Subcutaneous adipose tissue (tissue), 4 donors: ENCODE measurements around the gene ALPG. TPM values are rescaled to one million over a fixed set of nuclear protein-coding genes. Genes with fewer than 3 reads are reported as not detected.

Experiments used
- total RNA-seq, 4 donors: library from RNA; depleted of rRNA; stranded (reverse); fragments of >200 nt; gene quantifications; one replicate each; pipeline ENCODE4 v1.1.0, GENCODE V29; 2016
- TF ChIP-seq, protein P1 (sequence below): fragments of 450-650 bp; IDR thresholded peaks from one replicate; pipeline ENCODE4 v1.5.1; 2016; ENCODE audit warnings: low read depth, mild to moderate bottlenecking, control low read depth, antibody characterized with exemption, moderate library complexity

ALPG gene
- total RNA-seq, 4 donors from 2014 or later, result not detected

DNA sequence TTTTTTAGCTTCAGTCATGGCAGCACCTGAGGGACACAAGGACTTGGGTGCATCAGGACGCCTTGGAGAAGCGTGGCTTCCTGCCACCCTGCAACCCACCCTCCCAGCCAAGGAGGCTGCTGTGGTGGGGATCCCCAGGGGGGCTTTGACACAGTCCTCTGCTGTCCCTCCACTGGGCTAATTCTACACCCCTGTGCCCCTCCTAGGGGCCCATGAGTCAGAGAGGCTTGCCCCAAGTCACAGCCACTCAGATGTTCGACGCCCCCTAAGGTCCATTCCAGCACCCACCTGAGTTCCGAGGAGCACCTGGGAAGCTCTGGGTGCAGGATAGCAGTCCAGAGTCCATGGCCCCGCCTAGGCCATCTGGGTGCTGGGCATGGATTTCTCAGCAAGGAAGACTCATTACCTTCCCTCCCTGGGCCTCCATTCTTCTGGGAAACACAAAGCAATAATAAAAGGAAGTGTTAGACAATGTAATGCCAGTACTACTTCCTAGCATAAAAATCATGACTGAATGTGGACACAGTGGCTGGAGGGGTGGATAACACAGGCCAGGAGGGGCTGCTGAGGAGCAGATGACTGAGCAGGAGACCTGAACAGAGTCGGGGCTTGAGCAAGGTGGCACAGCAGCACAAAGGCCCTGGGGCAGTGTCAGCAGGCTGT is 3.7 kb downstream of the ALPG start:
- TF ChIP-seq, protein P1, sequence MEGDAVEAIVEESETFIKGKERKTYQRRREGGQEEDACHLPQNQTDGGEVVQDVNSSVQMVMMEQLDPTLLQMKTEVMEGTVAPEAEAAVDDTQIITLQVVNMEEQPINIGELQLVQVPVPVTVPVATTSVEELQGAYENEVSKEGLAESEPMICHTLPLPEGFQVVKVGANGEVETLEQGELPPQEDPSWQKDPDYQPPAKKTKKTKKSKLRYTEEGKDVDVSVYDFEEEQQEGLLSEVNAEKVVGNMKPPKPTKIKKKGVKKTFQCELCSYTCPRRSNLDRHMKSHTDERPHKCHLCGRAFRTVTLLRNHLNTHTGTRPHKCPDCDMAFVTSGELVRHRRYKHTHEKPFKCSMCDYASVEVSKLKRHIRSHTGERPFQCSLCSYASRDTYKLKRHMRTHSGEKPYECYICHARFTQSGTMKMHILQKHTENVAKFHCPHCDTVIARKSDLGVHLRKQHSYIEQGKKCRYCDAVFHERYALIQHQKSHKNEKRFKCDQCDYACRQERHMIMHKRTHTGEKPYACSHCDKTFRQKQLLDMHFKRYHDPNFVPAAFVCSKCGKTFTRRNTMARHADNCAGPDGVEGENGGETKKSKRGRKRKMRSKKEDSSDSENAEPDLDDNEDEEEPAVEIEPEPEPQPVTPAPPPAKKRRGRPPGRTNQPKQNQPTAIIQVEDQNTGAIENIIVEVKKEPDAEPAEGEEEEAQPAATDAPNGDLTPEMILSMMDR, result no peak

DNA sequence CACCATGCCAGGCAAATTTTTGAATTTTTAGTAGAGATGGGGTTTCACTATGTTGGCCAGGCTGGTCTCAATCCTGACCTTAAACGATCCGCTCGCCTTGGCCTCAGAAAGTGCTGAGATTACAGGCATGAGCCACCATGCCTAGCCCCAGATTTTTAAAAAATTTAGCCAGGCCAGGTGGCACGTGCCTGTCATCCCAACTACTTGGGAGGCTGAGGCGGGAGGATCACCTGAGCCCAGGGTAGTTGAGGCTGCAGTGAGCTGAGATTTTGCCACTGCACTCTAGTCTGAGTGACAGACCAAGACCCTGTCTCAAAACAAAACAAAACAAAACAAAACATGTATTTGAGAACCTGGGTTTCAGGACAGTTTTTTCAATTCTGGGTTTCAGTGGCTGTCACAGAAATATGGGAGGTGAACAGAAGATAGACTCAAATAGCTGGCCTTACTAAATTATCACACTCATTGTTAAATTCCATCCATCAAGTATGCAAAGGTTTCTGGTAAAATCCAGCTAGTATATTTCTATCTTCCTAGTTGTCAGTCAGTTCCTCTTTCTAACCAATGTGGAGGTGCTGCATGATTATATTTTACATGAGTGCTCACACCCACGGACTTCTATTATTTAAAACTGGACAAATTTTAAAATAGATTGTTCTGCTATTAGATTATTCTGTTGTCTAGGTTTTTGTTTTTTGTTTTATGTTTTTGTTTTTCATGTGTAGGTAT is 5.4 kb downstream of the ALPG start:
- TF ChIP-seq, protein P1, result no peak

DNA sequence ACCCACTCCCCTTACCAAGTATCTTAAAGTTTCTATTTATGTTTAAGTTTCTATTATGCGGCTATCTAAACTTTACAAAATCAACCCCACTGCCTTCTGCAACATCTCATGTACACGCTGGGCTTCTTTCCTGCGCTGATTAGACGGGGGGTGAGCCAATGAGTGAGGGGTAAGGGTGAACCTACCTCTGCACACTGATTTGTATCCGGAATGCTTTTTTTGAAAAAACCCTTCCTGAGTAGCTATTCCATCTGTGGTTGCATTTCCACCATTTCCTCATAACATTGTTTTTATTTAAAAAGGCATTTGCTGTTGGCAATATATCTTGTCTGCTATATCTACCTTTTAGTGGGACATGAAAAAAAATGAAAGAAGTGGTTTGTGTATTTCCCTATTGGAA is 6.3 kb downstream of the ALPG start:
- TF ChIP-seq, protein P1, result no peak

DNA sequence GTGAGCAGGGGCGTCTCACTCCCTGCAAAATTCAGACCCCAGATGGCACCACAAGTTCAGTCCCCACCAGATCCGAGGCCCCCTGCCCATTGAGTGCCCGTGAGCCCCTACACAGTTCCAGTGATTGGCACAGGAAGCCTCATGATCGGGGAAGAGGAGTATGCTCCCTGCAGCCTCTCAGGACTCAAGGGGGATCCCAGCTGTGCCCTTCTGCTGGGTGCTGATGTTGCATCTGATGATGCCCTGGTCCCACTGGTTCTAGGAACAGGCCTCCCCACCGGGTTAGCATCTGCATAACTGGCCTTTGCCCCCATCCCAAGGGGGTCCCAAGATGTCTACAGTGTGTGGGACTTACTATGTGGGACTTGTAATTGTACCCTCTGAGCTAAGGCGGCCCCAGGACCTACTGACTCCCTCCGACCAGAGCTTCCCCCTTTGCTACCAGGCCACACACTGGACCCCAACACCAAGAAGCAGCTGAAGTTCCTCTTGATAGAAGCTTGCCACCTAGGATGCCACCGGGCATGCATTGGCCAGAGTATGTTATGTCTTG is 8.6 kb downstream of the ALPG start:
- TF ChIP-seq, protein P1, result no peak

DNA sequence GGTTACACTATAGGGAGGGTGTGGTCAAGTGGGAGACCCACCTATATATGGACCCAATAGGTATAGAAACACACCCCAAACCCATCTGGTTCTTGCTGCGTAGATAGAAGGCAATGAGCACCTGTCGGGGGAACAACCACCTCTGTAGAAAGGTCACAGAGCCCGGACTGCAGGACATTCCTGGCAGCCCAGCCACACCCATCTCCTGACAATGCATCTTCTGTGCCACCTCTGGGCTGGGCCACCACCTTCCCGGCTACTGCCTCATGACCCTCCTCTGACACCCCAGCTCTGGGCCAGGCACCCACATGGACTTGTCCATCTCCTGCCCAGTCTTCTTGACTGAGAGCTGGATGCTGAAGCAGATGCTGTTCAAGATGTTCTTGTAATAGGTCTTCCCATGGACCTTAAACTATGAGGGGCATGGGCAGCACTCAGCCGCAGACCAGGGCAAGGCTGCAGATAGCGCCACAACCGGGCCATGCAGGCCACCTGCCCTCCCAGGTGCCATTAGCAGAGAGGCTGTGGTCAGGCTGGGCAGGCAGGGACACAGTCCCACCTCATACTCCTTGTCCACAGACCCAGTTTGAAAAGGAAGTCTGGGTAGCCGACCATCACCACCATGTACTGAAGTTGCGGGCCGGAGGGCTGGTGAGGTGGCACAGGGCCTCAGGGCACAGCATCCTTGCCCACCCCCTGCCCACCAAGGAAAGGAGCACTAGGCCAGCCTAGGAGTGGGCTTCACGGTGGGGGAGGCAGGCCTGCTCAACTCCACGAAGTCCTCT is 9.3 kb downstream of the ALPG start:
- TF ChIP-seq, protein P1, result no peak

DNA sequence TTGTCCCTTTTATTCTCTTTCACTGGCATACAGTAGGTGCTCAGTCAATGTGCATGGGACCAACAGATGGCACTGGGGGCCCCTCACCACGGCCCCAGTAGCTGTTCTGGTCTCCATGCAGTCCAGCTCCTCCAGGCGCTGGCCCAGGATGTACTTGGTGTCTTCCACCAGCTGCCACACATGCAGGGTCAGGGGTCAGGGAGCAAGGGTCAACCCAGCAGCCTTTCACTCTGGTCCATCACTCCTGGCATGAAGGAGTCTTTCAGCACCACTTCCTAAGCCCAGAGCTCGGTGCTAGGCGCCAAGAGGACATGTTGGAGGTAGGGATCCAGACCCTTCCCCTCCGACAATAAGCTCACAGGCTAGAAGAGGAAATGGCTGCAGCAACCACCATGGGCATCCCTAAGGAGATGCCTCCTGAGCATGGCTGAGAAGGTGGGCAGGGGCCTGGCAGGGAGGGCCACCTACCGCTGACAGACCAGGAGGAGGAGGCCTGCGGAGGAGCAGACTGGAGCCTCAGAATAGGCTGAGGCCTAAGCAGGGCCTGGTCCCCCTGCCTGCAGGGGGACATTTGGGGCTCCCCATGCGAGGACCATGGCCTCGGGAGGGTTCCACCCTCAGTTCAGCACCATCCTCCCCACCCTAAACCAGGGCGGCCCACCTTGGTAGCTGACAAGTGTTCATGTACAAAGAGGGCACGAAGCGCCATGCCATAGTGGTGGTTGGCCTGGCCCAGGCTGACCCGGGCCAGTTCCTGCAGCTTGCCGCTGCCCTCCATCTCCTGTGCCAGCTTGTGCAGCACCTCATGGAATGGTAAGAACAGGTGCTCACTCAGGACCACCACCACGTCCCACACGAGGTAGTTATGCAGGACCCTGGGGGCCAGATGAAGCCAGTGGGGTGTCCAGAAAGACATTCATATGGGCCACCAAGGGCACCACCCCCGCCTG is 10.2 kb downstream of the ALPG start:
- TF ChIP-seq, protein P1, result no peak
